ENCODE results near the gene RBM14.
"Not testable (repeated sequence)": the region's sequence is repeated elsewhere in the genome, so short reads cannot be mapped to it uniquely, and the experiment has no call there.

The RBM14 gene

GRCh38 chr11:66591175-66591574, 25.3 kb upstream of the RBM14 start:
- Mint-ChIP-seq H3K4me1 (peaks cover 33% of the 10 kb centered on the region), H3K4me3 (no peak overlapping the region), H3K36me3 (no peaks in the 10 kb centered on the region), H3K9me3 (no peaks in the 10 kb centered on the region), H3K27ac (no peak overlapping the region), H3K27me3 (no peaks in the 10 kb centered on the region)

DNA sequence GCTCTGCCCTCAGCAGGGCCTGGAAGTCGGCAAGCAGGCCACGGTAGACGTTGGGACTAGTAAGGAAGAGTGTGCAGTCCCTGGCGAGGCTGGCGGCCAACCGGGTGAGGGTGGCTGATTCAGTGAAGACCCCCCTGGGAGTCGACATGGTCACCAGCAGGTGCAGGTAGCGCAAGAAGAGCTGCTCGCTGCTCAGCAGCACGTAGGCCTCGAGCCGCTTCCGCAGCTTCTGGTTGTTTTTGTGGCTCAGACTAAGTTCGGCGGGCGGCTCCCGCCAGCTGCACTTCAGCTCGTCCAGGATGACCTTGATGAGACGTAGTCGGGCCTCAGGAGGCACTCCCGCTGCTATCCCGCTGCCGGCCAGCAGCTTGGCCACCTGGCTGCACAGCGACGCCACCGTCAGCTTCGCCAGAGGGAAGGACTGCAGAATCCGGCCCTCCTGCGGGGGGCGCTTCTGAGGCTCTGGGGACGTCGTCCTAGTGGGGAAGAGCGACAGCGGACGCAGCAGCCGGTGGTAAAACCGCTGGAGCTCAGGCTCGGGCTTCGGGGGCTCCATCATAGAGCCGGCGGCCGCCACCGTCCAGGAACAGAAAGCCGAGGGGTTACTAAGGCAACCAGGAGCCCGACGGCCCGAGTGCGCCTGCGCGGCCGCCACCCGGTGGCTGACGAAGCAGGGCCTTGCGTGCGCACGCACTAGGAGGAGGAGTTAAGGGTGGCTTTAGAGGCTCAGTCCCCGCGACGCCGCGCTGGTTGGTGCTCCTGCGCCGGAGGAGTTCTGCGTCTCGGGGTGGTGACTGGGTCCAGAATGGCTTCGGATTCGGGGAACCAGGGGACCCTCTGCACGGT, 23.8 kb upstream of the RBM14 start, which contains the start of the genes CCDC87 and CCS:
Gene CCDC87 (minus strand): TSS at position 607 of the 846 bp plus-strand sequence. CDS start 48 bp downstream, at position 559.
Gene CCS (plus strand): TSS at position 729 of the 846 bp plus-strand sequence. CDS start 77 bp downstream, at position 806.
- Mint-ChIP-seq H3K27ac (peak within 1 kb of the TSS; percentile 100), H3K36me3 (no peaks in the 10 kb centered on the region), H3K27me3 (no peaks in the 10 kb centered on the region), H3K4me3 (peak within 1 kb of the TSS; percentile 100), H3K4me1 (peaks cover 38% of the 10 kb centered on the region), H3K9me3 (no peaks in the 10 kb centered on the region)

GRCh38 chr11:66593303-66593635, 23.2 kb upstream of the RBM14 start:
- Mint-ChIP-seq H3K4me1 (peaks cover 38% of the 10 kb centered on the region), H3K9me3 (no peaks in the 10 kb centered on the region), H3K27ac (peak overlapping the region; percentile 100), H3K27me3 (no peaks in the 10 kb centered on the region), H3K36me3 (no peaks in the 10 kb centered on the region), H3K4me3 (peak overlapping the region; percentile 100)

DNA sequence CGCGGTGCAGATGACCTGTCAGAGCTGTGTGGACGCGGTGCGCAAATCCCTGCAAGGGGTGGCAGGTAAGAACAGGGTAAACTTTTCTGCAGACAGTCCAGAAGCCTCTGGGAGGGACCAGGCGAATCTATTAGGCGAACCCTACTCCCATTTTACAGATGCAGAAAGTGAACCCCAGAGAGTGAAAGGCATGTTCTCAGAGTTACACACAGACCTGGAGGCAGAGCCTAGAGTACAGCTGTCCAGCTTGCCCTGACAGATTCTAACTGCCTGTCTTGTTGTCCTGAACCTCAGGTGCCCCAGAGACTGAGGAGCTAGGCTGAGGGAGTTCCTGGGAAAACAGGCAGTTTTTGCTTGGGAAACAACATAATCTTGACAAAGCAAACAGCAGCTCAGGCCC, 22.8 kb upstream of the RBM14 start:
- Mint-ChIP-seq H3K27ac (no peak overlapping the region), H3K9me3 (no peaks in the 10 kb centered on the region), H3K4me1 (peaks cover 38% of the 10 kb centered on the region), H3K36me3 (no peaks in the 10 kb centered on the region), H3K4me3 (peak overlapping the region; percentile 100), H3K27me3 (no peaks in the 10 kb centered on the region)

DNA sequence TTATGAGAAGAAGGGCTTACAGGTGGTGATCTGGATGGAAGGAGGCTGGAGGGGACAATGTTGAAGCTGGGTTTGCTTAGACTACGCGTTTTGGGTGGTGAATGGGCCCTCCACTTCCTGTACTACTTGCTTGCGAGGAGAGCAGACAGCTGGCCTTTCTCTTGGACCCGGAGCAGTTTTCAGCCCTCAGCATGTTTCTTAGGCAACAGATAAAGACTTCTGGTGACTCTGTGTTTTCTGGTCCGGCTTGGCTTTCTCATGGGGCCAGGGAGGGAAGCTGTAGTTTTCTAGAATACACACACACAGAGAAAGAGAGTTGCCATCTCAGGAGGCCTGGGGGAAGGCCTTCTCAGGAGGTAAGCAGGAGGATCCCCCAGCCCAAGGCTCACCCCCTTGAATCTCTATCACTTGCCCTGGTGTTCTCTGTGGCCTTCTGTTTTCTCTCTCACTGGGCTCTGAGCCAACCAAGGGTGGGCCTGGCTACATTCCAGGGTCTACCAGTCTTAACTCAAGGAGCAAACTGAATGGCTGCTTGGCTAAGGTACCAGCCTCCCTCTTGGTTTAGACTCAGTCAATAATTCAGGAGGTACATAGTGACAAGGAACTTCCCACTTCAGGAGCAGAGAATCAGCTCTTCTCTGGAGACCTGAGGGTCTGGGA, 21.1 kb upstream of the RBM14 start:
- Mint-ChIP-seq H3K36me3 (no peaks in the 10 kb centered on the region), H3K9me3 (no peaks in the 10 kb centered on the region), H3K27ac (peak overlapping the region; percentile 84), H3K4me1 (peaks cover 38% of the 10 kb centered on the region), H3K4me3 (peak overlapping the region; percentile 78), H3K27me3 (no peaks in the 10 kb centered on the region)

GRCh38 chr11:66598993-66599392, 17.4 kb upstream of the RBM14 start:
- H3K36me3 Mint-ChIP-seq, result no peaks in the 10 kb centered on the region
- H3K27me3 Mint-ChIP-seq, result no peaks in the 10 kb centered on the region
- H3K4me3 Mint-ChIP-seq, result no peak overlapping the region
- H3K9me3 Mint-ChIP-seq, result no peaks in the 10 kb centered on the region
- H3K4me1 Mint-ChIP-seq, result peaks cover 23% of the 10 kb centered on the region
- H3K27ac Mint-ChIP-seq, result no peak overlapping the region

- Mint-ChIP-seq H3K36me3 (no peaks in the 10 kb centered on the region), H3K9me3 (no peaks in the 10 kb centered on the region), H3K27me3 (no peaks in the 10 kb centered on the region), H3K4me1 (peaks cover 13% of the 10 kb centered on the region), H3K27ac (no peak overlapping the region), H3K4me3 (no peak overlapping the region)
Measured at GRCh38 chr11:66600219-66600618, 16.2 kb upstream of the RBM14 start.

DNA sequence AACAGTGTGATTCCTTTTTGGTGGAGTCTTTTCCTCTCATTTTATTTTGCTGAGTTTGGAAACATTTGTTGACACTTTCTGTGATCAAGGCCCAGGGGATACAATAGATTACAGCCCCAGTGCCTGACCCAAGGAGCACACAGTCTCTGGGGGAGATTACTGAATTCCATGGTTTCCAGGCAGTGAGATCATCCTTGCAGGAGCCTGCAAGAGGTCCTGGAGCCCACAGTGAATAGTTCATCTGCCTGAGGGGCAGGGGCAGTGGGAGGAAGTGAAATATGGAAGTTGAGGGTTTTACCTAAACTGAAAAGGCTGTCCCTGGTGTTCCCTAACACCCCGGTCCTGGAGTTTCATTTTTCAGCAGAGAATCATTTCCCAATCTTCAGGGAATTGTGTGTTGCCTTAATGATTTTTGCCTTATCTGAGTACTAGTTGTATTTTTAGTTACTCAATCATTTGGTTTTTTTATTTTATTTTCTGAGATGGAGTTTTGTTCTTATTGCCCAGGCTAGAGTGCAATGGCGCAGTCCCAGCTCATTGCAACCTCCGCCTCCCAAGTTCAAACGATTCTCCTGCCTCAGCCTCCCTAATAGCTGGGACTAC, 15.7 kb upstream of the RBM14 start:
- Mint-ChIP-seq H3K4me3 (no peak overlapping the region), H3K27ac (no peak overlapping the region), H3K4me1 (peaks cover 8% of the 10 kb centered on the region), H3K36me3 (no peaks in the 10 kb centered on the region), H3K27me3 (no peaks in the 10 kb centered on the region), H3K9me3 (no peaks in the 10 kb centered on the region)

GRCh38 chr11:66603072-66603471, 13.4 kb upstream of the RBM14 start:
- Mint-ChIP-seq H3K4me1 (no peaks in the 10 kb centered on the region), H3K36me3 (no peaks in the 10 kb centered on the region), H3K27ac (no peak overlapping the region), H3K9me3 (no peaks in the 10 kb centered on the region), H3K4me3 (no peak overlapping the region), H3K27me3 (no peaks in the 10 kb centered on the region)

DNA sequence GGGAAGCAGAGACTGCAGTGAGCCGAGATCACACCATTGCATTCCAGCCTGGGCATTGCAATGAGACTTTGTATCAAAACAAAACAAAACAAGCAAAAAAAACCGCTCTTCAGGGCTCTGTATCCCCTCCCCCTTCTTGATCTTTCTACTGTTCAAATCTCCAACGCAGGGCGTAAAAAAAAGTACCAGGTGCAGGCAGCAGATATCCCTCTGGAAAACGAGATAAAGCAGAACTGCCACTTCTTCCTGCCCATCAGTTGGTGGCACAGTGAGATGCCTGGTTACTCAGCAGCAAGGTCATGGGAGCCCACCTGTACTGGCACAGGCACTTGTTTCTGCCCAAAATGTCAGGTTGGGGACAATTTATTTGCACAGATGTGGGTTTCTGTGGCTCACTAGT, 12.3 kb upstream of the RBM14 start:
- Mint-ChIP-seq H3K27me3 (no peaks in the 10 kb centered on the region), H3K9me3 (no peaks in the 10 kb centered on the region), H3K4me1 (no peaks in the 10 kb centered on the region), H3K27ac (no peak overlapping the region), H3K36me3 (no peaks in the 10 kb centered on the region), H3K4me3 (no peak overlapping the region)

DNA sequence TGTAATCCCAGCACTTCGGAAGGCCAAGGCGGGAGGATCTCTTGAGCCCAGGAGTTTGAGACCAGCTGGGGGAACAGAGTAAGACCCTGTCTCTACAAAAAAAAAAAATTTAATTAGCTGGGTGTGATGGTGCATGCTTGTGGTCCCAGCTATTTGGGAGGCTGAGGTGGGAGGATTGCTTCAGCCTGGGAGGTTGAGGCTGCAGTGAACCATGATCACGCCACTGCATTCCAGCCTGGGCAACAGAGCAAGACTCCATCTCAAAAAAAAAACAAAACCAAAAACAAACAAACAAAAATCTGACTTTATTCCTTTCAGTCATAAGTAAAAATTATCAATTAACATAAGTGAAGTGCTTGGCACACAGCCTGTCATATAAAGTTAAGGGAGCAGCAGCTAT, 9.8 kb upstream of the RBM14 start:
- not testable (repeated sequence) for H3K36me3 Mint-ChIP-seq, H3K4me3 Mint-ChIP-seq, H3K27ac Mint-ChIP-seq, H3K9me3 Mint-ChIP-seq, H3K27me3 Mint-ChIP-seq
- H3K4me1 Mint-ChIP-seq, result peaks cover 12% of the 10 kb centered on the region

GRCh38 chr11:66607126-66607834, 9.2 kb upstream of the RBM14 start:
- Mint-ChIP-seq H3K9me3 (no peaks in the 10 kb centered on the region), H3K27ac (no peak overlapping the region), H3K27me3 (no peaks in the 10 kb centered on the region), H3K4me1 (peaks cover 12% of the 10 kb centered on the region), H3K36me3 (no peaks in the 10 kb centered on the region), H3K4me3 (no peak overlapping the region)

DNA sequence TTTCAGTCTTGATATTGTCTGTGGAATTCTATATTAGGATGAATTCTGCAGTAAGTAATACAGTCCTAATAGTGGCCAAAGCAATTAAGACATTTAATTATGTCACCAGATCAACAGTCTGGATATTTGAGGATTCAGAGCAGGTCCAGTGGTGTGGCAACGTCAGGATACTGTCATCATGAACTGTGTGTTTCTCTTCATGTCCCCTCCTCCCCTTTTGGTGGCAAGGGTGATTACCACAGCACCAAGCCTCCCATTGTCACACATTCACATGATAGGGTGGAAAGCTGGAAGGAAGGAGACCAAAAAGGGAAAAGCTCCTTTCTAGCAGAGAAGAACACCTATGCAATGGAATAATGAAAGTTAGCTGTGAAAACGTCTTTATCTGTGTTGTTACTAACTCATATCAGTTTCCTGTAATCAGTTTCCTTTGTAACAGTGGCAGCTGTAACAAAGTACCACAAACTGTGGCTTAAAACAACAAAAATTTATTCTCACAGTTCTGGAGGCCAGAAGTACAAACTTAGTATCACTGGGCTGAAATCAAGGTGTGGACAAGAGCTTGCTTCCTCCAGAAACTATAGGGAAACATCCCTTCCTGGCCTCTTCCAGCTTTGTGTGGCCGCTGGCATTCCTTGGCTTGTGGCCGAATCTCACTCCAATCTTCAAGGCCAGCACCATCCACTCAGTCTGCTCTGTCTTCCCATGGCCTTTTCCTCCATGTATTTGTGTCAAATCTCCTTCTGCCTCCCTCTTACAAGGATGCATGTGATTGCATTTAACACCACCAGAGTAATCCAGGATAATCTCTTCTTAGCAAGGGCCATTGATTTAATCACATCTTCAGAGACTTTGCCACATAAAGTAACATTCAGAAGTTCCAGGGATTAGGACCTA, 6.5 kb upstream of the RBM14 start:
- Mint-ChIP-seq H3K27ac (no peak overlapping the region), H3K27me3 (no peaks in the 10 kb centered on the region), H3K36me3 (no peaks in the 10 kb centered on the region), H3K4me3 (no peak overlapping the region), H3K4me1 (peaks cover 12% of the 10 kb centered on the region), H3K9me3 (no peaks in the 10 kb centered on the region)

- no peak overlapping the region for H3K4me3 Mint-ChIP-seq
- H3K4me1 Mint-ChIP-seq, result peaks cover 23% of the 10 kb centered on the region
- no peaks in the 10 kb centered on the region for H3K9me3 Mint-ChIP-seq
- H3K36me3 Mint-ChIP-seq, result peaks cover 5% of the 10 kb centered on the region
- no peak overlapping the region for H3K27ac Mint-ChIP-seq
- H3K27me3 Mint-ChIP-seq, result no peaks in the 10 kb centered on the region
Measured at GRCh38 chr11:66612458-66612857, 4.0 kb upstream of the RBM14 start.

DNA sequence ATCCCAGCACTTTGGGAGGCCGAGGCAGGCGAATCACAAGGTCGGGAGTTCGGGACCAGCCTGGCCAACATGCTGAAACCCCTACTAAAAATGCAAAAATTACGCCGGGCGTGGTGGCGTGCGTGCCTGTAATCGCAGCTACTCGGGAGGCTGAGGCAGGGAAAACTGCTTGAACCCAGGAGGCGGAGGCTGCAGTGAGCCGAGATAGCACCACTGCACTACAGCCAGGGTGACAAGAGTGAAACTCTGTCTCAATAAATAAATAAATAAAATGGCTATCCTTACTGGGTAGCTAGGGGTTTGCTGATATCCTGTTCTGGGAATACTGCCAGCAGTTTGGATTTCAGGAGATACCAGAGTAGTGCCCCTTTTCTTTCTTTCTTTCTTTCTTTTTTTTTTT, 2.4 kb upstream of the RBM14 start:
- no peak overlapping the region for H3K4me3 Mint-ChIP-seq
- H3K27me3 Mint-ChIP-seq, result no peaks in the 10 kb centered on the region
- no peak overlapping the region for H3K27ac Mint-ChIP-seq
- peaks cover 36% of the 10 kb centered on the region for H3K4me1 Mint-ChIP-seq
- H3K9me3 Mint-ChIP-seq, result no peaks in the 10 kb centered on the region
- H3K36me3 Mint-ChIP-seq, result peaks cover 20% of the 10 kb centered on the region

Data from activated naive CD4-positive, alpha-beta T cell treated with anti-CD3 and anti-CD28 coated beads, Interleukin-2, amount 50 U/mL, for 24 hours (primary cell).